HepG2 (cell line): Measurements from ENCODE around the gene DDAH1. TPM values are rescaled to one million over a fixed set of nuclear protein-coding genes. Genes with fewer than 3 reads are reported as not detected.

Experiments
- CBFB ChIP-seq: sonication (generic); formaldehyde crosslinking; IDR thresholded peaks from 2 replicates; pipeline ENCODE4 v1.4.0; 2020; ENCODE audit warnings: missing genetic modification reagents
- FOXK1 ChIP-seq: sonication (generic); formaldehyde crosslinking; IDR thresholded peaks from 2 replicates; pipeline ENCODE4 v1.4.0; 2020; ENCODE audit warnings: low read depth, missing genetic modification reagents, borderline replicate concordance
- GABPB1 ChIP-seq: IDR thresholded peaks from 2 replicates; pipeline ENCODE4 v1.6.1; 2016; ENCODE audit warnings: mild to moderate bottlenecking, missing genetic modification reagents, moderate library complexity, missing compliant biosample characterization
- HNF1A ChIP-seq, 2 experiments: sonication (generic) in 1 of 2; formaldehyde crosslinking in 1 of 2; IDR thresholded peaks; 2 replicates each; pipeline versions ENCODE4 v1.4.0 to v1.6.1; 2016 to 2020; ENCODE audit warnings: borderline replicate concordance in 1 of 2, low read depth in 1 of 2, mild to moderate bottlenecking in 1 of 2, missing genetic modification reagents in 1 of 2
- POLR2A ChIP-seq, 2 experiments: IDR thresholded peaks; 2 replicates each; pipeline ENCODE4 v1.6.1; 2011; ENCODE audit warnings: low read depth in 2 of 2, low read length in 2 of 2, mild to moderate bottlenecking in 1 of 2, moderate library complexity in 1 of 2; ENCODE audit not compliant: insufficient read depth in 1 of 2
- YEATS2 ChIP-seq: sonication (generic); formaldehyde crosslinking; IDR thresholded peaks from 2 replicates; pipeline ENCODE4 v1.4.0; 2020; ENCODE audit warnings: missing genetic modification reagents, borderline replicate concordance
- ZNF407 ChIP-seq: sonication (generic); formaldehyde crosslinking; IDR thresholded peaks from one replicate; pipeline ENCODE4 v1.5.1; 2020; ENCODE audit warnings: mild to moderate bottlenecking, missing genetic modification reagents; ENCODE audit errors: not compliant biosample characterization
- ZNF800 ChIP-seq: sonication (generic); formaldehyde crosslinking; IDR thresholded peaks from 2 replicates; pipeline ENCODE4 v1.4.0; 2020; ENCODE audit warnings: missing genetic modification reagents
- ZSCAN31 ChIP-seq: sonication (generic); formaldehyde crosslinking; IDR thresholded peaks from 2 replicates; pipeline ENCODE4 v1.5.0; 2020; ENCODE audit warnings: low read depth, mild to moderate bottlenecking, missing genetic modification reagents
- polyA plus RNA-seq, 8 experiments: library from polyadenylated mRNA; depleted of rRNA in 3 of 8; stranded (reverse) in 7 of 8; unstranded in 1 of 8; fragments of >200 nt; fragmentation: Illumina TruSeq in 4 of 8; extraction: Trizol in 4 of 8; gene quantifications; 2 replicates each; pipeline versions ENCODE4 v1.2.1 to v1.2.3, GENCODE V29; 2011 to 2016; ENCODE audit warnings: low read depth in 4 of 8, missing spikeins in 1 of 8, mixed read lengths in 1 of 8; ENCODE audit not compliant: insufficient read depth in 1 of 8
- total RNA-seq, 5 experiments: library from RNA; depleted of rRNA; stranded (reverse); fragments of >200 nt; fragmentation: Illumina TruSeq; extraction: Trizol; gene quantifications; 2 replicates each; pipeline ENCODE4 v1.2.3, GENCODE V29; 2016; ENCODE audit warnings: low read depth in 1 of 5

DDAH1 gene
- total and polyA plus RNA-seq, 2 of the 13 experiments (the other 11 are each of a cell fraction or from before 2014, with no cell fraction given): 39.7 to 64.4 TPM

DNA sequence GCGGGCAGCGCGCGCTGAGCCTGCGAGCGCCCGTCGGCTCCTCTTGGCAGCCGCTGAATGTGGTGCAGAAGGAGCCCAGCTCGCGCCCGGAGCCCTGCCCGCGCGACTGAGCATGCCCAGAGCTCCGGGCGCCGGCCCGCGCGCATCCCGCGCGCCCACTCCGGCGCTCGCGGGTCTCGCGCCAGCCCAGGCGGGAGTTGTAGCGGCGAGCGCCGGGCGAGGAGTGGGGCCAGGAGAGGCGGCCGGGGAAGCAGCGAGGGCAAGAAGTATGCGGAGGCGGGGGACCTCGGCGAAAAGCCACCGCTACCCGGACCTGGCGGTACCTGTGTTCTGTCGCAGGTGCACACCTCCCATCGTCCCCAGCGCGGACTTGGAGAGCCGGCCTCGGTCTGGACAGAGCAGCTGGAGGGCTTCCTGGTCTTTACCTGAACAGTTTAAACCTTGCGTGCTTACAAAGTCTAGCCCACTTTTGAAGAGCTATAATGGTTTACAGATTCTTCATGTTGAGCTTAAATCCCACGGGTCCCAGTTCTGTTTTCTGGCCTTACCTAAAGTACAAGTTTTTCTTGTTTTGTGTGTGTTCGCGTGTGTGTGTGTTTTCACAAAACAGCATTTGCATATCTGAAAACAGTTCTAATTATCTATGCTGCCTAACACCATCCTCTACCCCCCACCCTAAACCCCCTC is at the start of gene DDAH1 (continued):
- peak; percentile 61; the same call in 1 of the 2 replicates for TF ChIP-seq ZNF800 (CRISPR knock-in tag)
- TF ChIP-seq ZNF407 (CRISPR knock-in tag): no peak
- TF ChIP-seq FOXK1 (CRISPR knock-in tag): peak; percentile 5; the same call in 1 of the 2 replicates
- no peak for TF ChIP-seq HNF1A (IDR thresholded peaks at IDR 0.05; ENCODE audit: low read depth)
- TF ChIP-seq HNF1A (CRISPR knock-in tag; IDR thresholded peaks at IDR 0.05; ENCODE audit: borderline replicate concordance): no peak
- no peak for TF ChIP-seq CBFB
- no peak for TF ChIP-seq GABPB1 (CRISPR knock-in tag)
- TF ChIP-seq POLR2A (IDR thresholded peaks at IDR 0.05; ENCODE audit: insufficient read depth in 1 of 2, low read depth in 2 of 2, low read length in 2 of 2): peak; percentile 67 to 80
- TF ChIP-seq YEATS2 (CRISPR knock-in tag): no peak
- TF ChIP-seq ZSCAN31 (CRISPR knock-in tag): no peak
